GM19463 (cell line): Measurements from ENCODE around the gene CYRIA.

Experiments used
- ATAC-seq: cut with Tn5 transposase; IDR thresholded peaks from one replicate; pipeline ENCODE4 v1.9.1; 2021; ENCODE audit warnings: mild to moderate bottlenecking, moderate library complexity; ENCODE audit not compliant: unreplicated experiment

CYRIA gene

GRCh38 chr2:16652296-16653082 is 13.1 kb downstream of the CYRIA start:
- no peak for ATAC-seq

- ATAC-seq = no peak
Measured at GRCh38 chr2:16650287-16651249, 15.1 kb downstream of the CYRIA start.

GRCh38 chr2:16649353-16650286 is 16.0 kb downstream of the CYRIA start:
- ATAC-seq = no peak

- ATAC-seq = no peak
Measured at GRCh38 chr2:16647992-16648617, 17.5 kb downstream of the CYRIA start.

GRCh38 chr2:16645775-16646559 is 19.7 kb downstream of the CYRIA start:
- ATAC-seq = no peak

GRCh38 chr2:16645088-16645487 is 20.5 kb downstream of the CYRIA start:
- ATAC-seq = no peak

GRCh38 chr2:16644221-16644925 is 21.3 kb downstream of the CYRIA start:
- no peak for ATAC-seq

GRCh38 chr2:16643099-16643498 is 22.5 kb downstream of the CYRIA start:
- ATAC-seq = no peak

GRCh38 chr2:16642088-16642487 is 23.5 kb downstream of the CYRIA start:
- ATAC-seq = no peak

- ATAC-seq = no peak
Measured at GRCh38 chr2:16641509-16641908, 24.1 kb downstream of the CYRIA start.

- no peak for ATAC-seq
Measured at GRCh38 chr2:16640867-16641266, 24.8 kb downstream of the CYRIA start.

- ATAC-seq = no peak
Measured at GRCh38 chr2:16640001-16640700, 25.5 kb downstream of the CYRIA start.

- no peak for ATAC-seq
Measured at GRCh38 chr2:16639431-16639830, 26.2 kb downstream of the CYRIA start.

- ATAC-seq = no peak
Measured at GRCh38 chr2:16638946-16639345, 26.7 kb downstream of the CYRIA start.

GRCh38 chr2:16637304-16637703 is 28.3 kb downstream of the CYRIA start:
- no peak for ATAC-seq

GRCh38 chr2:16635791-16636699 is 29.6 kb downstream of the CYRIA start:
- no peak for ATAC-seq
